PFSK-1 (cell line): ENCODE results near the gene TTLL5.

Experiments
- FOXP2 ChIP-seq: optimal IDR thresholded peaks from 2 replicates; pipeline ENCODE3; 2011; ENCODE audit warnings: borderline replicate concordance, control low read depth, inconsistent platforms; ENCODE audit not compliant: insufficient read depth; ENCODE audit errors: extremely low read length, extremely low read depth
- POLR2AphosphoS5 ChIP-seq: IDR thresholded peaks from 2 replicates; pipeline ENCODE4 v1.6.1; 2012; ENCODE audit warnings: low read depth, mild to moderate bottlenecking, control low read depth, low read length, moderate library complexity
- SIN3A ChIP-seq: IDR thresholded peaks from 2 replicates; pipeline ENCODE4 v1.6.1; 2012; ENCODE audit warnings: mild to moderate bottlenecking, low read length, moderate library complexity, borderline replicate concordance; ENCODE audit not compliant: insufficient read depth
- TAF1 ChIP-seq: IDR thresholded peaks from 2 replicates; pipeline ENCODE4 v1.6.1; 2012; ENCODE audit warnings: low read length, control low read depth, borderline replicate concordance; ENCODE audit not compliant: insufficient read depth
- TF ChIP-seq, protein P1 (sequence below), 2 experiments: IDR thresholded peaks; 2 replicates each; pipeline versions ENCODE4 v1.6.1 to v1.8.0; 2011 to 2012; ENCODE audit warnings: low read depth in 2 of 2, low read length in 2 of 2, control low read depth in 1 of 2, inconsistent platforms in 1 of 2, mild to moderate bottlenecking in 1 of 2, moderate library complexity in 1 of 2; ENCODE audit not compliant: insufficient read depth in 1 of 2

TTLL5 gene

DNA sequence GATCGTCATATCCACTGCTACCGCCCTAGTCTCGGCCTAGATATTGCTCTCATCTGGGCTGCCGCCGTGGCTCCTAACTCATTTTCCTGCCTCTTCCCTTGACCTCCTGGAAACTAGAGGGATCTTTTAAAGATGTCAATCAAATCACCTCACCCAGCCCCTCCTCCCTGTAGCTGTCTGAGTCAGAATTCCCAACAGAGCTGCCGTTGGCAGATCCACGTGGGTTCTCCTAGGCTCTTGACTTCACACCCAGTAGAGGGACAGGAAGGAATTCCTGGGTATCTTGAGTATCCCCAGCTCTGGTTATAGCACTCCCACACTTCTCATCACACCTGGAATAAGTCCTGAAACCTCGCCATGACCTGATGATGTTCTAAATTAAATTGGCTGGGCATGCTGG, 308.8 kb downstream of the TTLL5 start:
- TF ChIP-seq SIN3A, result no peak
- TF ChIP-seq TAF1, result no peak

DNA sequence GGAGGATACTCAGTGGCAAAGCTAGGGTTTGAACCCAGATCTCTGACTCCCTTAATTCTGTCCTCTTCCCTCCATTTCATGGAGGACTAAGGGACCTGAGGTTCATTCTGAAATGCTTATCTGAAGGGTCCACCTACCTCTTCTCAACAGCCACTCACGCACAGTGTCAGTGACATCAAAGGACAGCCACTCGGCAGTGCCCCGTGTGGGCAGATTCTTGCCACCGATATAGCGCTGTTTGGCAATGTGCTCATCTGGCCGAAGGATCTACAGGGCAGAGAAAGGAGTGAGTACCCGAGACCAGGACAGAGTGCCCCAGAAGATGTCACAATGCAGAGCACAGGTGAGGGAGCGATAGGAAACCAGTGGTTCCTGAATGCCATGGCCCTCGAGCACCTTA, 309.9 kb downstream of the TTLL5 start:
- TF ChIP-seq FOXP2 (no peak), SIN3A (no peak), TAF1 (no peak), POLR2AphosphoS5 (no peak)
- TF ChIP-seq, protein P1, sequence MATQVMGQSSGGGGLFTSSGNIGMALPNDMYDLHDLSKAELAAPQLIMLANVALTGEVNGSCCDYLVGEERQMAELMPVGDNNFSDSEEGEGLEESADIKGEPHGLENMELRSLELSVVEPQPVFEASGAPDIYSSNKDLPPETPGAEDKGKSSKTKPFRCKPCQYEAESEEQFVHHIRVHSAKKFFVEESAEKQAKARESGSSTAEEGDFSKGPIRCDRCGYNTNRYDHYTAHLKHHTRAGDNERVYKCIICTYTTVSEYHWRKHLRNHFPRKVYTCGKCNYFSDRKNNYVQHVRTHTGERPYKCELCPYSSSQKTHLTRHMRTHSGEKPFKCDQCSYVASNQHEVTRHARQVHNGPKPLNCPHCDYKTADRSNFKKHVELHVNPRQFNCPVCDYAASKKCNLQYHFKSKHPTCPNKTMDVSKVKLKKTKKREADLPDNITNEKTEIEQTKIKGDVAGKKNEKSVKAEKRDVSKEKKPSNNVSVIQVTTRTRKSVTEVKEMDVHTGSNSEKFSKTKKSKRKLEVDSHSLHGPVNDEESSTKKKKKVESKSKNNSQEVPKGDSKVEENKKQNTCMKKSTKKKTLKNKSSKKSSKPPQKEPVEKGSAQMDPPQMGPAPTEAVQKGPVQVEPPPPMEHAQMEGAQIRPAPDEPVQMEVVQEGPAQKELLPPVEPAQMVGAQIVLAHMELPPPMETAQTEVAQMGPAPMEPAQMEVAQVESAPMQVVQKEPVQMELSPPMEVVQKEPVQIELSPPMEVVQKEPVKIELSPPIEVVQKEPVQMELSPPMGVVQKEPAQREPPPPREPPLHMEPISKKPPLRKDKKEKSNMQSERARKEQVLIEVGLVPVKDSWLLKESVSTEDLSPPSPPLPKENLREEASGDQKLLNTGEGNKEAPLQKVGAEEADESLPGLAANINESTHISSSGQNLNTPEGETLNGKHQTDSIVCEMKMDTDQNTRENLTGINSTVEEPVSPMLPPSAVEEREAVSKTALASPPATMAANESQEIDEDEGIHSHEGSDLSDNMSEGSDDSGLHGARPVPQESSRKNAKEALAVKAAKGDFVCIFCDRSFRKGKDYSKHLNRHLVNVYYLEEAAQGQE (IDR thresholded peaks at IDR 0.05; ENCODE audit: insufficient read depth in 1 of 2, low read depth in 2 of 2, low read length in 2 of 2), result no peak

DNA sequence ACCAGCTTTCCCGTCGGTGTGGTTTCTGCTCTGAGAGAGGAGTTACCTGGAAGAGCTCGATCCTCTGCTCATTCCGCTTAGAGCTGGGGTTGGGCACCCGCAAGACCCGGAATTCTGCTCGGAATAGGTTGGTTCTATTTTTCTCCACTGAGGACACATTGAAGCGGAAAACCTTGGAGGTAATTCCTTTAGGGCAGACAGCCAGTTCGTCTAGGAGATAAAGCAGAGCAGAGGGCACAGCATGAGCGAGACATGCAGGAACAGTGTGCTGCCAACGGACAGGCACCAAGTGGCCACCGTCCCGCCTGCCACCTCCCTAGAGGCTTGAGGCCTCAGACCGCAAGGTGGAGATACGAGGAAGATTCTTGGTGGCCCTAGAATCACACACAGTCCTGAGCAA, 310.5 kb downstream of the TTLL5 start:
- no peak for TF ChIP-seq FOXP2
- TF ChIP-seq POLR2AphosphoS5, result no peak
- no peak for TF ChIP-seq TAF1
- TF ChIP-seq, protein P1 (IDR thresholded peaks at IDR 0.05; ENCODE audit: insufficient read depth in 1 of 2, low read depth in 2 of 2, low read length in 2 of 2), result no peak
- TF ChIP-seq SIN3A, result no peak

DNA sequence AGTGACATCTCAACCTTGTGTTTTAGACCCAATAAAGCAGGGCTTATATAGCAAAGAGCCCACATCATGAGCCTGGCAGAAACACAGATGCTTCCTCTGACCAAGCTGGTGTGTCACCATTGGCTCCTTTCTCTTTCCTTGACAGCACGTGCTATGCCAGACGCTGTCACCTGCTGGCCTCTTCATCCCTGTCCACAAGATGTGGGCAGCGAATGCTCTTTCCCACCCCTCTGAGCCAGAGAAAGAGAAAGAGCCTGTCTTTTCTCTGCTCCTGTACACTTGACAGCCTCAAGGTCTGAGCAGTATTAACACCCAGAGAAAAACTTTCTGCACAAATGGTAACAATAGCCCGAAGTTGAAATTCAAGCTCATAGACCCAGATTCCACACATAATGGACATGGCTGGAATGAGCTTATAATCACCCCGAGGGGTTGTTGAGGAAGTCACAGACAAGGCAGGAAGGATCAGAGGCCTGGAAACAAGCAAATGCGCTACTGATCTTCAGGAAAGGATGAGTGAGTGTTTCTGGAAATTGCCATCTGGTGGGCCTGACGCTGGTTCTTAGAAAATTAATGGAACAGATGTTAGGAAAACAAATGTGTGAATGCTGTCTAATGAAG, 311.9 kb downstream of the TTLL5 start:
- TF ChIP-seq, protein P1 (IDR thresholded peaks at IDR 0.05; ENCODE audit: insufficient read depth in 1 of 2, low read depth in 2 of 2, low read length in 2 of 2), result no peak
- TF ChIP-seq POLR2AphosphoS5, result no peak

DNA sequence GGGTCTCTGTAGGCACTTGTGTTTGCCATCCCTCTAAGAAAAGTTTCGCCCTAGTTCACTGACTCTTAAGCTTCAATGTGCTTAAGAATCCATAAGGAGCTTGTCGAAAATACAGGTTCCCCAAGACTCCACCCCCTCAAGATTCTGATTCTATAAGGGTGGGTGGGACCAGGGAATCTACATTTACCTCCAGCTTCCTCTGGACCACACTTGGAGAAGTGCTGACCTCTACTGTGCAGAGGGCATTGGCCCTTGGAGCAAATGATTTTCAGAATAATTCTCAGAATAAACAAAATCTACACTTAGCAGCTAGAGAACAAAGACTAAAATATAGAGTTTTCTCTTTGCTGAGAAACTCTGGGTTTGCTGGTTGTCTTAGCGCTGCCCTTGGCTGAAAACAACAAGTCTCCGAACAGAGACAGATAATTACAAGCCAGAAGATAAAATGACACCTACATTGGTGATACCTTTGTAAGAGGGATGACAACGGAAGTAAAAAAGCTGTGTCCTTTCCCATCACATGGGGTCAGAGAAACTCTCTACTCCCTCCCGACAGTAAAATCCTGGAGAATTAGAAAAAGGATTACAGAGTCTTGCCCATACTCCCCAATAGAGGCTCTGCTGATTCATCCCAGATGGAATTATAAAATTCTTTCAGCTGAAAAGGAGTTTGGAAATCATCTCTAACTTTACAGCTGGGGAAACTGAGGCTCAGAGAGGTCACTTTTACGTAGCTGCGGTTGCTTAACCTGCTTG, 316.0 kb downstream of the TTLL5 start:
- no peak for TF ChIP-seq POLR2AphosphoS5
- no peak for TF ChIP-seq SIN3A
- no peak for TF ChIP-seq FOXP2
- no peak for TF ChIP-seq TAF1
- TF ChIP-seq, protein P1 (IDR thresholded peaks at IDR 0.05; ENCODE audit: insufficient read depth in 1 of 2, low read depth in 2 of 2, low read length in 2 of 2), result no peak
